Fibroblast of skin of left quadriceps (primary cell): Measurements from ENCODE around the gene ADAM8.
"Not testable (repeated sequence)": the region's sequence is repeated elsewhere in the genome, so short reads cannot be mapped to it uniquely, and the experiment has no call there.

Experiments
- DNase-seq, 2 experiments: peaks; one replicate each; pipeline ENCODE4 v3.0.0-alpha.2; 2013; ENCODE audit warnings: low read depth in 2 of 2

ADAM8 gene

DNA sequence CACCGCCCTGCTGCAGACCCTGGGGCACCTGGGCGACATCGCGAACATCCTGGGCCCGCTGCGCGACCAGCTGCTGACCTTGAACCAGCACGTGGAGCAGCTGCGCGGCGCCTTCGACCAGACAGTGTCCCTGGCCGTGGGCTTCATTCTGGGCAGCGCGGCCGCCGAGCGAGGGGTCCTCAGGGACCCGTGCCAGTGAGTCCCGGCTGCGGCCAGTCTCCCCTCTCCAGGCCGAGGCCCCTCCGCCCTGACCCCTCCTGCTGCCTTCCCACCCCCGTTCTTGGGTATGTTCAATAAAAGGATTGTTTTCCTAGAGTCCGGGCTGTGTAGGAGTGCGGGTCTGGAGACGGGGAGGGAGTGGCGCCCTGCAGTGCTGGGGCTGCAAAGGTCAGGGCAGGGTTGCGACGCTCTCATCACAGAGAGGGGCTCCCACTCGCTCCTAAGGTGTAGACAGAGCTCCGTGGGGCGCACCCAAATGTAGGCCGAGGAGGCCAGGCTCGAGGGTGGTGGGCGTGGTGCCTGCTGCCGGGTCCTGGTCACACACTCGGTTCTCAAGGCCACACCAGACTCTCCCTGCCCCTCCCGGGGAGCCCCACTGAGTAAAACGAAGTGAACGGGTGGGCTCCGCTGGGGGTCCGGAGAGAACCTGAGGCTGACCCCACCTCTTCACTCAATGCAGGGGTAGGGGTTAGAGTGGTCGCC, 45.3 kb downstream of the ADAM8 start:
- no peak for DNase-seq

DNA sequence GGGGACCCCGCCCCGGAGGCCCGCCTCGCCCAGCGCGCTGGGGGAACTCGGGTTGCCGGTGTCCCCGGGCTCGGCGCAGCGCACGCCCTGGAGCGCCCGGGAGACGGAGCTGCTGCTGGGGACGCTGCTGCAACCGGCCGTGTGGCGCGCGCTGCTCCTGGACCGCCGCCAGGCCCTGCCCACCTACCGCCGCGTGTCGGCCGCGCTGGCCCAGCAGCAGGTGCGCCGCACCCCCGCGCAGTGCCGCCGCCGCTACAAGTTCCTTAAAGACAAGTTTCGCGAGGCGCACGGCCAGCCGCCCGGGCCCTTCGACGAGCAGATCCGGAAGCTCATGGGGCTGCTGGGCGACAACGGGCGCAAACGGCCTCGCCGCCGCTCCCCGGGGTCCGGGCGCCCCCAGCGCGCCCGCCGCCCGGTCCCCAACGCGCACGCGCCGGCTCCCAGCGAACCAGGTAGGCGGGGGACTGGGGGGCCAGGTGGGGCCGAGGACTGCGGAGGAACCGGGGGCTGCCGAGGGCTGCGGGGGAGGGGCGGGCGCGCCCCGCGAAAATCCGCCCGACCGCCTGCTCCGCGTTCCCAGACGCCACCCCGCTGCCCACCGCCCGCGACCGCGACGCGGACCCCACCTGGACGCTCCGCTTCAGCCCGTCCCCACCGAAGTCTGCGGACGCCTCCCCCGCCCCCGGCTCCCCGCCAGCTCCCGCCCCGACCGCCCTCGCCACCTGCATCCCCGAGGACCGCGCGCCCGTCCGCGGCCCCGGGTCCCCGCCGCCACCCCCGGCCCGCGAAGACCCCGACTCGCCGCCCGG, 46.1 kb downstream of the ADAM8 start:
- no peak for DNase-seq

- DNase-seq: no peak
These were observed 46.7 kb downstream of the ADAM8 start, which contains the start of gene UTF1 for GRCh38 chr10:133230044-133230361. UTF1 (plus strand) TSS chr10:133230217; CDS start chr10:133230289, 72 bp downstream.

DNA sequence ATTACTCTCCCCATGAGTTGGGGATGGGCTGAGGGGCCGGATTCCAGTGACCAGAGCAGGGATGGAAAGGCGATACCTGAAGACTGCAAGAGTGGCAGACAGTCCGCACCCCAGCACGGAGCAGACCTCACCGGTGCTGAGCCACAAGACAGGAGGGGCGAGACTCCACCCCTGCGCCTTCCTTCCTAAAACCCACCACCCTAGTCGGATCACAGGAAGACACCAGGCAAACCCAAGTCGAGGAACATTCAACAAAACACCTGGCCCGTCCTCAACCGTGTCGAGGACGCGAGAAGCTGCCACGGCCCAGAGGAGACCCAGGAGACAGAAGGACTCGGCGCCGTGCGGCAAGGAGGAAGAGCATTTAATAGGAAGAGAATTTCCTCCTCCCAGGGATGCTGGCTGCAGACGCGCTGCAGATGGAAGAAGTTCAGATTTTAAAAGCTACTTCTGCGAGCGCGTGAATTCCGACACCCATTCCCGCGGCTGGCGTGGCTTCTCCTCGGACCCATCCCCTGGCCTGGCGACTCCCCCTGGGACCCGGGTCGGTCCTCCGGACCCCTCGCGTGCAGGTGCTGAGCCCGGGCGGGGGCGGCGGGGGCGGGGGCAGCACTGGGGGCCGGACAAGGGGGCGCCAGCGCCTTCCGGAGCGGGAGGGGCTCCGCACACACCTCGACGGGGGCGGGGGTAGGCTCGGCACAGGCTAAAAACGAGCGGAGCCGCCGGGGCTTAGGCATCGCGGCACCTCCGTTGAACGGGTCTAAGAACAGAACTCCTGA, 47.2 kb downstream of the ADAM8 start:
- DNase-seq: no peak

- DNase-seq: no peak
These were observed 49.4 kb downstream of the ADAM8 start for GRCh38 chr10:133227256-133227655.

GRCh38 chr10:133226251-133226808, 50.3 kb downstream of the ADAM8 start:
- DNase-seq: no peak

DNA sequence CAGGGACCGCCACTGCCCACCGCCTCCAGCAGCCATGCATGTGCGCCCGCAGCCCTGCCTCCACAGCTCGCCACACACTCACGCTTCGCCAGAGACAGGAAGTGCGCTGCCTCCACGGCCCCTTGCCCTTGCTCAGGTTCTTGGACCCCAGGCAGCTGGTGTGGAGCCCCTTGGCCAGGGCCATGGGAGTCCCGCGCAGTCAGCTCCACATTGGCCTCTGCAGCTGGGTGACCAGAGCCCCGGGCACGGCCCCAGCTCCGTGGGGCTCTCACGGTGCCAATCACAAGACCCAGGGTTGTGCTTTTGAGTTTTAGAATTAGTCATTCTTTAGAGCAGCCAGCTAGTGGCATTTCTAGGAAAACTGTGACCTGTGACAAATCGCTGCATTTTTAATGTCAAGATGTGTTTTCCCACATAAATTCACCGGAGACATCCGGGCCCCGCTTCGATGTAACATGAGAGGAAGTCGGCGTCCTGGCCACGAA, 50.9 kb downstream of the ADAM8 start:
- no peak for DNase-seq

GRCh38 chr10:133224756-133225372, 51.8 kb downstream of the ADAM8 start:
- no peak for DNase-seq

- no peak for DNase-seq
These were observed 52.6 kb downstream of the ADAM8 start for GRCh38 chr10:133224076-133224475.

- DNase-seq: not testable (repeated sequence)
These were observed 54.9 kb downstream of the ADAM8 start for GRCh38 chr10:133221756-133222155.

DNA sequence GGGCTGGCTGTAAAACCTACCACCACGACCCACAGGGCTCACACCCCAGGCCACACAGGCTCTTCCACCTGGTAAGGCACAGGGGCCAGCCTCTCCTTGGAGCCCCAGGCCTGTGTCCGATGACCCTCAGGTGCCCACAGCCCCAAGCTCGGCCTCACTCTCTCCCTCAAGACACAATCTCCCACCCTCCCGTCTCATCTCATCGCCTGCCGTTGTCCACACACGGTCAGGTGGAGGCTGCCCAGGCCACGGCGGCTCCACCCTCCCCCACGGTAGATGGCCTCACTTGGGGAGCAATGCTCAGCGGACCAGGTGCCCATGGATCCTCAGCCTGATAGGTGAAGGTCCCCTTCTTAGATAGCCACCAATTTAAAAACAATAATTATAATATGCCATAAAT, 55.3 kb downstream of the ADAM8 start:
- DNase-seq: no peak

DNA sequence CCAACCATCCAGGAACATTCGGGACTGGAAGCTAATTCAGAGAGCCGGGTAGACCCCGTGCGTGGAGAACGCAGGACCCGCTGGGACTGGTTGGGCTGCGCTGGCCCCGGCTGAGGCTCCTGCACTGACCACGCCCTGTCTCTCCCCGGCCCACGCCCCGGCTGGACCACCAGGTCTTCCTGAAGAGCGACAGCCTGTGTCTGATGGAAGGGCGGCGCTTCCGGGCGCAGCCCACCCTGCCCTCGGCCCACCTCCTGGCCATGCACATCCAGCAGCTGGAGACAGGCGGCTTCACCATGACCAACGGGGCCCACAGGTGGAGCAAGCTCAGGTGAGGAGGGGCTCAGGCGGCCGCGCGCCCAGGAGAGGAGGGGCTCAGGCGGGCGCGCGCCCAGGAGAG, 56.9 kb downstream of the ADAM8 start:
- DNase-seq: no peak

- DNase-seq: no peak
These were observed 57.8 kb downstream of the ADAM8 start for GRCh38 chr10:133218891-133219290.

- no peak for DNase-seq
These were observed 58.7 kb downstream of the ADAM8 start for GRCh38 chr10:133217800-133218589.

GRCh38 chr10:133216776-133217175, 59.9 kb downstream of the ADAM8 start:
- no peak for DNase-seq

DNA sequence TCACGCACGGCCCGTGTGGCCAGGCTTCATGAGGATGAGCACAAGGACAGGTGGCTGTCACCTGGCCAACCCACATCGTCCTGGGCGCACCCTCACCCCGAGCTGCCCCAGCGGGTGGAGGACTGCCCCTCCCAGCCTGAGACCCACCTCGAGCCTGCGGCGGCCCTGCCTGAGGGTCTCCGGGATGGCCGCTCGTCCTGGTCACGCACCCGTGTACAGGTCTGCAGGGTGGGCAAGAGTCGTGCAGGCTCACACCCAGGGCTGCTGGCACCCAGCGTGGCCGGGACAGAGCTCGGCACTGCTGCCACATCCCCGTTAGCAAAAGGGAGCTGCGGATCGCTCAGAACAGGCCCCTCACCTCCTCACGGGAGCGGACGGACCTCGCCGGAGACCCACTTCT, 61.1 kb downstream of the ADAM8 start:
- no peak for DNase-seq

- no peak for DNase-seq
These were observed 61.9 kb downstream of the ADAM8 start for GRCh38 chr10:133214468-133215410.

DNA sequence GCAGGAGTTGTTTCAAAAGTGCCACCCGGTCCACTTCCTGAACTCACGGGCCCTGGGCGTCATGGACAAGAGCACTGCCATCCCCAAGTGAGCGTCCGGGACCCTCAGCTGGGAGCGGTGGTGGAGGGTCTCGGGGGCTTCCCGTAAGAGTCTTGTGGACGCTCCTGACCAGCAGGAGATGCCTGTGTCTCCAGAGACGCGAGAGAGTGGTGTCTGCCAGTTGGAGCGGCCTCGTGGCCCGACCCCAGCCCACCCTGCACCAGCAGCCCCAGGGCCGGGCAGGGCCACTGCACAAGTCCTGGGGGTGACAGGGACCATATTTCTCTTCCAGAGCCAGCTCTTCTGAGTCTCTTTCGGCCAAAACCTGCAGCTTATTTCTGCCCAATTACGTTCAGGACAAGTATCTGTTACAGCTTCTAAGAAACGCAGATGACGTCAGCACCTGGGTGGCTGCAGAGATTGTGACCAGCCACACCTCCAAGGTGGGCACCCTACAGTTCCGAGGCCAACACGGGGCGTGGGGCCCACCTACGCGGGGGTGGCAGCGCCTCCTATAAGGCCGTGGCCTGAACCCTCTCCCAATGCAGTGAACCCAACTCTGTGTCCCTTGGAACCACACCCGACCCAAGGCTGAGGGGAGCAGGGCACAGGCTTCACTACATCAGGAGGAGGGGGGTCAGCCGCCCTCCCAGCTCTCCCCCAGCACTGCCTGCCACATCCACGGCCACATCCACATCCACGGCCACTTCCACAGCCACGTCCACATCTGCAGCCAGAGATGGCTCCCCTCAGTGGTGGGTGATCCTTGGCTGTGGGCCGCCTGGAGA, 62.8 kb downstream of the ADAM8 start:
- DNase-seq: no peak
